Measurements from ENCODE around the gene AGMO. TPM values are rescaled to one million over a fixed set of nuclear protein-coding genes. Genes with fewer than 3 reads are reported as not detected.
A peak's percentile ranks its signal among the peaks of the same experiment; 100 is the strongest.
"Not testable (repeated sequence)": the region's sequence is repeated elsewhere in the genome, so short reads cannot be mapped to it uniquely, and the experiment has no call there.

The AGMO gene
- total RNA-seq, 1 donor from 2014 or later, result not detected

- DNase-seq (ENCODE audit: low read depth), result peak; percentile 82
- no peak for TF ChIP-seq CTCF (conservative IDR thresholded peaks at IDR 0.05; ENCODE audit: low read depth, low read length)
Measured at GRCh38 chr7:15308821-15309220, 253.0 kb downstream of the AGMO start.

DNA sequence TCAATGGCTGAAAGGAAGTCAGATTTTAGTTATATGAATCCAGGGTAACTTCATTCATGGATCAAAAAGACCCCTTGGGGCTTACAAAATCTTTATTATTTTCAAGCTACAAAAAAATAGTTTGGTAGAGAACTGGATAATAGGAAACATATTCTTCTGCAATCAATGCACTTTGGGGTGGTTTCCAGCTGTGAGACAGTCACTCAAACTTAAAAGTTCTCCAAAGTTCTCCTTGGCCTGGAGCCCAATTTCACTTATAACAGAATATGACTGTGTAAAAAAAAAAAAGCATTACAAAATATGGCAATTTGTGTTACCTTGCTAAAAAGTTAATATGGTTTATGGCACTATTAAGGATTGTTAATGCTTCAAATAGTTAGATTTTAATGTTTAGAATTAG, 255.5 kb downstream of the AGMO start:
- H3K4me3 ChIP-seq (ENCODE audit: low read depth, low read length), result no peak overlapping the region
- no peak for DNase-seq (ENCODE audit: low read depth)
- TF ChIP-seq CTCF (conservative IDR thresholded peaks at IDR 0.05; ENCODE audit: low read depth, low read length), result no peak

More at GRCh38 chr7:15308821-15309220, 253.0 kb downstream of the AGMO start:
- H3K4me3 ChIP-seq (ENCODE audit: low read depth, low read length), result no peak overlapping the region

GRCh38 chr7:15305002-15305600, 256.7 kb downstream of the AGMO start:
- no peak for DNase-seq (ENCODE audit: low read depth)

DNA sequence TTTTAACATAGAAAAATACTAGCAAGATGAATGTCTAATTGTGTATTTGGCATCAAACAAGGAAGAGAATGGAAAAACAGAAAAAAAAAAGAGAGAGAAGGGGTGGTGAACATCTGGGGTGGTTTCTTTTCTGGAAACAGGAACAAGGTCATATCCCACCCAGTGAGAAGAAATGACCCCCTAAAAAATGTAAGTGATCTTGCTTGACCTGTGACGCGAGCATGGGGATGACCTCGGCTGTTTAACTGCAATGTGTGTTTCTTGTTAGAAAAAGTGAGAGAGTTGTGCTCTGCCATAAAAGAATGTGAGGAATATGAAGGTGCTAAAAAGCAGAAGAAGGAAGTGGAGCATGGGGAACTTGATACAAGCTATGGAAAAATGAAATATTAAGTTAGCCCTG, 258.5 kb downstream of the AGMO start:
- H3K4me3 ChIP-seq (ENCODE audit: low read depth, low read length), result no peak overlapping the region
- TF ChIP-seq CTCF (conservative IDR thresholded peaks at IDR 0.05; ENCODE audit: low read depth, low read length), result no peak
- no peak for DNase-seq (ENCODE audit: low read depth)

More at GRCh38 chr7:15305002-15305600, 256.7 kb downstream of the AGMO start:
- peak; percentile 92 for TF ChIP-seq CTCF (conservative IDR thresholded peaks at IDR 0.05; ENCODE audit: low read depth, low read length)
- H3K4me3 ChIP-seq (ENCODE audit: low read depth, low read length), result no peak overlapping the region

DNA sequence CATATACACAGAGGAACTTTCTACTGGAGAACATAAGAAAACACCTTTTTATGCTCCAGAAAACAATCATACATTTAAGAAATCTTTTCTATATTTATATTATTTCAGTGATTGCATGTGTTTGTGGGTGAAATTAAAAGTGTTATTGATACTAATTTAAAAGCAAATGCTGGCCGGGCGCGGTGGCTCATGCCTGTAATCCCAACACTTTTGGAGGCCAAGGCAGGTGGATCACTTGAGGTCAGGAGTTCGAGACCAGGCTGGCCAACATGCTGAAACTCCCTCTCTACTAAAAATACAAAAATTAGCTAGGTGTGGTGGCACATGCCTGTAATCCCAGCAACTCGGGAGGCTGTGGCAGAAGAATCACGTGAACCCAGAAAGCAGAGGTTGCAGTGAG, 260.8 kb downstream of the AGMO start:
- not testable (repeated sequence) for DNase-seq (ENCODE audit: low read depth); H3K4me3 ChIP-seq (ENCODE audit: low read depth, low read length)

DNA sequence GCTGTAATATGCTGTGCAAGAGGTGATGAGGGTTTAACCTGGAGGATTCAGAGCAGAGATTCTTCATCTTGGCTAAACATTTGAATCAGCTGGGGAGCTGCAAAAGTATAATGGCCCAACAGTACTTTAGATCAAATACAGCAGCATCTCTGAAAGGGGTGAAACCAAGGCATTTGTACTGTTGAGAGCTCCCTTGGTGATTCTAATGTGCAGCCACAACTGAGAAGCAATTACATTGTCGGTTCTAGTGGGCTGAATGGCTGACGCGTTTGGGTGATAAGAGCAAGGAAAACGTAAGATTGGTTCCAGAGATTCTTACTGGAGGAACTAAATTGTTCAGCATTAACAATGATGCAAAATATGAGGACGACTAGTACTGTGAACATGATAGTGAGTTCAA, 269.7 kb downstream of the AGMO start:
- no peak for TF ChIP-seq CTCF (conservative IDR thresholded peaks at IDR 0.05; ENCODE audit: low read depth, low read length)

DNA sequence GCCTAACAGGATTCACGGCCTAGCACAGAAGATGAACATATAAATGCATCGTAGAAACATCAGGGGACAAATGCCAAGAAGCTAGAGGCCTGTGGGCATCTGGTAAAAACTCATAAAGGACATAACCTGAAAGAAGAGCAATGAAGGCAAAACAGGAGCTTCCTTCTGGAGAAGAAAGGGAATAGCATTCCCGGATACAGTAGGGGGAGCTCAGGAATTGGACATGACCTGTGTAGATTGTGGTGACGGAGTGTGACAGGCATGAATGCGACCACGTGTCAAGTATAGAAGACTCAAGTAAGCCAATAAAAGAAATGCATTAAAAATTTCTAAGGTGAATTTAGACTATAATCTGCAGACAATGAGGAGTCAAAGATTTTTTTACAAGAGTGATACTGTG, 270.1 kb downstream of the AGMO start:
- TF ChIP-seq CTCF (conservative IDR thresholded peaks at IDR 0.05; ENCODE audit: low read depth, low read length), result no peak

More for the DNA sequence above, 269.7 kb downstream of the AGMO start:
- H3K4me3 ChIP-seq (ENCODE audit: low read depth, low read length), result no peak overlapping the region
- no peak for DNase-seq (ENCODE audit: low read depth)

More for the DNA sequence above, 270.1 kb downstream of the AGMO start:
- H3K4me3 ChIP-seq (ENCODE audit: low read depth, low read length), result no peak overlapping the region
- no peak for DNase-seq (ENCODE audit: low read depth)
